Lower lobe of right lung (tissue), 2 donors: ENCODE measurements around the gene C20orf204. TPM values are rescaled to one million over a fixed set of nuclear protein-coding genes. Genes with fewer than 3 reads are reported as not detected.

Experiments
- ATAC-seq, 2 donors: fragments of 200-7000 bp; cut with Tn5 transposase; one replicate each; pipeline ENCODE4 v1.9.1; 2020 to 2022; ENCODE audit warnings: mild to moderate bottlenecking in 2 of 2, moderate library complexity in 2 of 2
- DNase-seq: peaks from one replicate; pipeline ENCODE4 v3.0.0-alpha.2; 2020
- H3K27ac ChIP-seq: fragments of 200-600 bp; one replicate; pipeline ENCODE4 v1.8.0; 2022
- H3K27me3 ChIP-seq: fragments of 200-600 bp; one replicate; pipeline ENCODE4 v1.8.0; 2022; ENCODE audit warnings: low read depth
- H3K36me3 ChIP-seq: fragments of 200-600 bp; one replicate; pipeline ENCODE4 v1.8.0; 2022; ENCODE audit warnings: mild to moderate bottlenecking
- H3K4me1 ChIP-seq: fragments of 200-600 bp; one replicate; pipeline ENCODE4 v1.8.0; 2022
- H3K4me3 ChIP-seq: fragments of 200-600 bp; one replicate; pipeline ENCODE4 v1.8.0; 2022; ENCODE audit warnings: mild to moderate bottlenecking
- H3K9me3 ChIP-seq: fragments of 200-600 bp; one replicate; pipeline ENCODE4 v1.8.0; 2022
- intact Hi-C: fragments of 100-400 bp; cut with DNase I; formaldehyde crosslinking; loops from one replicate; pipeline ENCODE4 v1.11.0; 2022
- total RNA-seq: library from RNA; stranded (reverse); fragmentation: NEBNext Ultra II Directional; extraction: Animal tissue kit (Norgen Biotek cat#: 25700); gene quantifications from one replicate; pipeline ENCODE4 v1.2.1, GENCODE V29; 2021
- TF ChIP-seq, protein P1 (sequence below): fragments of 200-600 bp; IDR thresholded peaks from one replicate; pipeline ENCODE4 v1.8.0; 2022; ENCODE audit warnings: antibody characterized with exemption, mild to moderate bottlenecking
- donor health status: DM: no; HTN: yes; CAD: no; lungs with severe emphysema.

The C20orf204 gene
- total RNA-seq, 1 donor from 2014 or later = 1.2 TPM

GRCh38 chr20:64072498-64073063 is 36.6 kb downstream of the C20orf204 start:
- ATAC-seq (no peak), DNase-seq (no peak)
- TF ChIP-seq, protein P1, sequence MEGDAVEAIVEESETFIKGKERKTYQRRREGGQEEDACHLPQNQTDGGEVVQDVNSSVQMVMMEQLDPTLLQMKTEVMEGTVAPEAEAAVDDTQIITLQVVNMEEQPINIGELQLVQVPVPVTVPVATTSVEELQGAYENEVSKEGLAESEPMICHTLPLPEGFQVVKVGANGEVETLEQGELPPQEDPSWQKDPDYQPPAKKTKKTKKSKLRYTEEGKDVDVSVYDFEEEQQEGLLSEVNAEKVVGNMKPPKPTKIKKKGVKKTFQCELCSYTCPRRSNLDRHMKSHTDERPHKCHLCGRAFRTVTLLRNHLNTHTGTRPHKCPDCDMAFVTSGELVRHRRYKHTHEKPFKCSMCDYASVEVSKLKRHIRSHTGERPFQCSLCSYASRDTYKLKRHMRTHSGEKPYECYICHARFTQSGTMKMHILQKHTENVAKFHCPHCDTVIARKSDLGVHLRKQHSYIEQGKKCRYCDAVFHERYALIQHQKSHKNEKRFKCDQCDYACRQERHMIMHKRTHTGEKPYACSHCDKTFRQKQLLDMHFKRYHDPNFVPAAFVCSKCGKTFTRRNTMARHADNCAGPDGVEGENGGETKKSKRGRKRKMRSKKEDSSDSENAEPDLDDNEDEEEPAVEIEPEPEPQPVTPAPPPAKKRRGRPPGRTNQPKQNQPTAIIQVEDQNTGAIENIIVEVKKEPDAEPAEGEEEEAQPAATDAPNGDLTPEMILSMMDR = no peak
- intact Hi-C loops = no loop called here
- Histone ChIP-seq H3K4me3 (no peak overlapping the region), H3K27me3 (no peaks in the 10 kb centered on the region), H3K36me3 (peaks cover 45% of the 10 kb centered on the region), H3K9me3 (no peaks in the 10 kb centered on the region), H3K4me1 (peaks cover 13% of the 10 kb centered on the region), H3K27ac (no peak overlapping the region)

- intact Hi-C loops = no loop called here
- ATAC-seq = no peak
- DNase-seq = no peak
- TF ChIP-seq, protein P1 = no peak
- H3K27ac ChIP-seq = no peak overlapping the region
- no peaks in the 10 kb centered on the region for H3K27me3 ChIP-seq
- no peaks in the 10 kb centered on the region for H3K9me3 ChIP-seq
- H3K36me3 ChIP-seq = peaks cover 45% of the 10 kb centered on the region
- H3K4me3 ChIP-seq = no peak overlapping the region
- peaks cover 24% of the 10 kb centered on the region for H3K4me1 ChIP-seq
These were observed 37.6 kb downstream of the C20orf204 start for GRCh38 chr20:64073476-64074183.

- Histone ChIP-seq H3K4me3 (no peak overlapping the region), H3K36me3 (peaks cover 45% of the 10 kb centered on the region), H3K4me1 (peaks cover 30% of the 10 kb centered on the region), H3K9me3 (no peaks in the 10 kb centered on the region), H3K27me3 (no peaks in the 10 kb centered on the region), H3K27ac (no peak overlapping the region)
- intact Hi-C loops = no loop called here
- DNase-seq (no peak), ATAC-seq (no peak)
- TF ChIP-seq, protein P1 = no peak
These were observed 38.3 kb downstream of the C20orf204 start for GRCh38 chr20:64074184-64074789.

DNA sequence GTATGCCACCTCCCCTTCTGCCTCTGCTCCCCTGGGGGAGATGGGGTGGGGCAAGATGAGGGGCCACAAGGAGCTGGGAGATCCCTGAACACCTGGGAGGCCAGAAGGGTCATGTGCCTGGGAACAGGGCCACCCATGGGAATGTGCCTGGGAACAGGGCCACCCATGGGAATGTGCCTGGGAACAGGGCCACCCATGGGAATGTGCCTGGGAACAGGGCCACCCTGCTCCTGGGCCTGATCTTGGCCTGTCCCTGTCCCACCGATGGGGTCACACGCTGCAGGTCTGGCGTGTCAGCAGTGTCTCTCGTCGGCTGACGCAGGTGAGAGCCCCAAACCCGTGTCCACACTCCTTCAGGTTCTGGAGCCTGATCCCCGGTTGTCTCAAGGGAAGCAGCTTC is 39.0 kb downstream of the C20orf204 start:
- intact Hi-C loops = no loop called here
- TF ChIP-seq, protein P1 = no peak
- ATAC-seq (no peak), DNase-seq (no peak)
- peaks cover 30% of the 10 kb centered on the region for H3K4me1 ChIP-seq
- no peak overlapping the region for H3K4me3 ChIP-seq
- H3K9me3 ChIP-seq = no peaks in the 10 kb centered on the region
- peaks cover 45% of the 10 kb centered on the region for H3K36me3 ChIP-seq
- no peaks in the 10 kb centered on the region for H3K27me3 ChIP-seq
- H3K27ac ChIP-seq = no peak overlapping the region

- H3K27ac ChIP-seq = no peak overlapping the region
- intact Hi-C loops = no loop called here
- H3K27me3 ChIP-seq = no peaks in the 10 kb centered on the region
- no peaks in the 10 kb centered on the region for H3K9me3 ChIP-seq
- TF ChIP-seq, protein P1 = no peak
- peaks cover 45% of the 10 kb centered on the region for H3K36me3 ChIP-seq
- H3K4me1 ChIP-seq = peaks cover 30% of the 10 kb centered on the region
- ATAC-seq = no peak
- DNase-seq = no peak
- no peak overlapping the region for H3K4me3 ChIP-seq
These were observed 39.6 kb downstream of the C20orf204 start for GRCh38 chr20:64075556-64075955.
